ENCODE measurements around the gene PALB2. TPM values are rescaled to one million over a fixed set of nuclear protein-coding genes. Genes with fewer than 3 reads are reported as not detected.
A peak's percentile ranks its signal among the peaks of the same experiment; 100 is the strongest.

PALB2 gene
- total and polyA plus RNA-seq, 2 of the 13 experiments (the other 11 are each of a cell fraction or from before 2014, with no cell fraction given): 12.1 to 40.9 TPM

- intact Hi-C loops (cut with micrococcal nuclease; ENCODE audit: unreplicated experiment): no loop called here
- H3K4me2 ChIP-seq (ENCODE audit: low read depth, low read length): no peak overlapping the region
- H2AFZ ChIP-seq (ENCODE audit: low read length): no peak overlapping the region
- H3K4me1 ChIP-seq (ENCODE audit: insufficient read depth, low read length): peaks cover 21% of the 10 kb centered on the region
- ChIA-PET POLR2A (no interaction called here), CTCF (ENCODE audit: low intra/inter-chr PET ratio, low total read pairs) (no interaction called here)
- no peak for TF ChIP-seq RORA (CRISPR knock-in tag; IDR thresholded peaks at IDR 0.05)
- no peak for TF ChIP-seq FOXO1 (CRISPR knock-in tag; IDR thresholded peaks at IDR 0.05)
- TF ChIP-seq POLR2AphosphoS5 (IDR thresholded peaks at IDR 0.05; ENCODE audit: low read depth, low read length): peak; percentile 1; the same call in 1 of the 2 replicates
- no peak for TF ChIP-seq SRF (IDR thresholded peaks at IDR 0.05; ENCODE audit: low read depth, low read length)
- no peak for TF ChIP-seq MXD4 (CRISPR knock-in tag; IDR thresholded peaks at IDR 0.05)
- TF ChIP-seq FOSL2 (CRISPR knock-in tag; IDR thresholded peaks at IDR 0.05): no peak
- no peak for TF ChIP-seq ATM (IDR thresholded peaks at IDR 0.05; ENCODE audit: borderline replicate concordance)
- TF ChIP-seq HMG20A (CRISPR knock-in tag; IDR thresholded peaks at IDR 0.05; ENCODE audit: borderline replicate concordance): no peak
- TF ChIP-seq RBM22 (optimal IDR thresholded peaks at IDR 0.05; ENCODE audit: low read length): peak; percentile 18
- 0 out of 2 replicates have a peak, but pooled peaks have one; percentile 5 for TF ChIP-seq FOXO4 (CRISPR knock-in tag; conservative IDR thresholded peaks at IDR 0.05)
- no peak for TF ChIP-seq E2F2 (CRISPR knock-in tag; IDR thresholded peaks at IDR 0.05; ENCODE audit: borderline replicate concordance)
- no peak for TF ChIP-seq ZNF224 (CRISPR knock-in tag; IDR thresholded peaks at IDR 0.05)
- no peak for TF ChIP-seq PRPF4 (IDR thresholded peaks at IDR 0.05; ENCODE audit: low read depth, low read length, poor library complexity, severe bottlenecking)
- no peak for TF ChIP-seq RXRB (CRISPR knock-in tag; IDR thresholded peaks at IDR 0.05; ENCODE audit: borderline replicate concordance)
- no peak for TF ChIP-seq TBL1XR1 (IDR thresholded peaks at IDR 0.05; ENCODE audit: borderline replicate concordance, low read length, partially characterized antibody)
- no peak for TF ChIP-seq CEBPZ (IDR thresholded peaks at IDR 0.05; ENCODE audit: low read length)
- no peaks in the 10 kb centered on the region for H3K79me2 ChIP-seq (ENCODE audit: insufficient read depth, low read length)
- H3K27me3 ChIP-seq (ENCODE audit: control insufficient read depth in 1 of 2, insufficient read depth in 2 of 2, low read length in 2 of 2): no peaks in the 10 kb centered on the region
- BruUV-seq (replicated peaks): no TSS peak
- in situ Hi-C loops (cut with HindIII; ENCODE audit: extremely low pct_ligation_motif_present, low pct_unique_long_range_greater_than_20kb): no loop called here
- H3K4me3 ChIP-seq (replicated peaks in 1 of 3; ENCODE audit: insufficient read depth in 1 of 3, low read depth in 2 of 3, low read length in 3 of 3): no peak overlapping the region
- DNase-seq (ENCODE audit: low spot score): no peak
- WGBS (ENCODE audit: low lambda C conversion rate): 96% methylated on average over 4 of the region's 4 CpGs
- FAIRE-seq: no peak
- no peak for ATAC-seq
- H3K9ac ChIP-seq (ENCODE audit: insufficient read depth, low read depth, low read length): no peak overlapping the region
- peaks cover 26 to 69% of the 10 kb centered on the region in 2 experiments for H3K36me3 ChIP-seq (replicated peaks in 1 of 2; ENCODE audit: control insufficient read depth in 1 of 2, insufficient read depth in 2 of 2, low read length in 2 of 2)
- no peaks in the 10 kb centered on the region for H3K9me3 ChIP-seq (ENCODE audit: low read length)
- no peak overlapping the region for H3K27ac ChIP-seq (ENCODE audit: extremely low read length, insufficient read depth, low read length)
- no peaks in the 10 kb centered on the region for H4K20me1 ChIP-seq (ENCODE audit: insufficient read depth, low read length)
These were observed 29.1 kb upstream of the PALB2 start for GRCh38 chr16:23670137-23670776.

Data from HepG2 (cell line).